Measurements from ENCODE around the gene TTC33.
A peak's percentile ranks its signal among the peaks of the same experiment; 100 is the strongest.

TTC33 gene

DNA sequence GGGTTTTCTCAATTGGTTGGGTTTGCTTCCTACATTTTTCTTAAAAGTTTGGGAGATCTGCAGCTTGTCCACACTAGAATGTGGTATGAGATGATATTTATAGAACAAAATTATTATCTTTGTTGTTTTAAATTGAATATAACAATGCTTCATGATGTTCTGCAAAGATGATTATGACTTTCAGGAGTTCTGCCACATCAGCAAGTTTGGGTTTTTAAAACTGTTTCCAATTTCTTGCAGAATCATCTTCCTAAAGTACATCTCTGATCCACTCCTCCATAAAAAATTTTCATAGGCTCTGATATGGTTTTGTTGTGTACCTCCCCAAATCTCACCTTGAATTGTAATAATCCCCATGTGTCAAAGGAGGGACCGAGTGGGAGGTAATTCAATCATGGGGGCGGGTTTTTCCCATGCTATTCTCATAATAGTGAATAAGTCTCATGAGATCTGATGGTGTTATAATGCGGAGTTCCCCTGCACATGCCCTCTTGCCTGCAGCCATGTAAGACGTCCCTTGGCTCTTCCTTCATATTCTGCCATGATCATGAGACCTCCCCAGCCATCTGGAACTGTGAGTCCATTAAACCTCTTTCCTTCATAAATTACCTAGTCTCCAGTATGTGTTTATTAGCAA is 195.2 kb downstream of the TTC33 start:
- no peak for DNase-seq

DNA sequence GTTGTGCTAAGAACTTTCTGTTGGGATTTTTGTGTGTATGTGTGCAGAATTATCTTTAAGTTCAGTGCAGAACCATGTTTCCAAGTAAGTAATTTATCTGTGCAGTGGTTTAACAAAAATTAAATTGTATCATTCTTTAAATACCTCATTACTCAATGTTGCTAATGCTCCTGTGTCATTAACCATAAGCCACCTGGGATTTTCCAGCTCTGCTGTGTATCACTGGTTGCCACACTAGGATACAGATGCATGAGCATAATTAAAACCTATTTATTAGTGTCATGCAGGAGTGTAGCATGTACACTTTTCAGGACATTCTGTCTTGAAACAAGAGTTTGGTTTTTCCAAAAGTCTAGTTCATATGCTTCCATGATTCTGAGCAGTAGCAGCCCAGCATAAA is 196.5 kb downstream of the TTC33 start:
- no peak for DNase-seq

DNA sequence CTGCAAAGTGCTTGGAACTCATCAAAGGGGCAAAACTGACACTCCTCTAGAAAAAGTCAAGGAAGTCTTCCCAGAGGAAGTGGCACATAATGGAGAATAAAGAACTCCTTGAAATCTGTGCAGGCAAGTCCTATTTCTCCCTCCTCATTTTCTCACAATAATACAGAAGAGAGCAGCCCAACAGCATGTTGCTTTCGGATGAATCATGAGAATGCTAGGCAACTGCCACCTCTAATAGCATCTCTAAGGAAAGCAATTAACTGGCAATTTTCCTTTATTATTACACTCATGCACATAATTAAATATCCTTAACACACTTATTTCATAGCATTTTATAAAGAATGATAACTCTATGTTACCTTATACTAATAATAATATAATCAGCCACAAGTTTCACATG is 198.3 kb downstream of the TTC33 start:
- no peak for DNase-seq

DNA sequence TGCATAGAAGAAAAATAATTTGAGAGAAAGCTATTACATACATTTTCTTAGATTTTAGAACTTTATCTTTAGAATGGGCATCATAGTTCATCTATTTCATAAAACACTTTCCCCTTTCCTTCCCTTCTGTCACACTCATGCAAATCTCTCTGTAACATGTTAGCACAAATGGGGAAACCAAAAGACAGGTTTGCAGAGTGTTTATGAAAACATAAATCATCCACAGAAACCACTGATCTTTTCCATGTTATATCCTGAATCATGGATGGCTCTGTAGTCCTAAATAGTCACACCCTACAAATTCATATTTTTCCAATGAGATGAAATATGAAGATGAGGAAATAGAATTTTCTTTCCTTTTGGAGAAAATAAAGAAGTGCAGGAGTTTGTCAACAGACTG is 198.9 kb downstream of the TTC33 start:
- no peak for DNase-seq

DNA sequence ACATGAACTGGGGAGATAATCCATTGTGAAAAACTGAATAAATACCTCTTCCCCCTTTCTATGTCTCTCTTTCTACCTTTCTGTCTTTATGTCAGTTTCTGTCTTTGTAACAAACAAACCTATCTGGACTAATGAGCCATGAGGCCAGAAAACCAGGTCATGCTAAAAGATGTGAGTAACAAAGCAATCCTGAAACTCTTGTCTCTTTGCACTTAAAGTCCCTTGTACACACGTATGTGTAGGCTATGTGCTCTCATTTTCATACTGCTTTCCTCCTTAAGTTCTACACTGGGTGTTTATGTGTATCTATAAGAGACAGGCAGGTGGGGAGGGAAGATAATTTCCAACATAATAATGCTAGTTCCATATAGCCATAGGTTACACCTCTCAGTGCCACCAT is 199.9 kb downstream of the TTC33 start:
- DNase-seq = no peak

DNA sequence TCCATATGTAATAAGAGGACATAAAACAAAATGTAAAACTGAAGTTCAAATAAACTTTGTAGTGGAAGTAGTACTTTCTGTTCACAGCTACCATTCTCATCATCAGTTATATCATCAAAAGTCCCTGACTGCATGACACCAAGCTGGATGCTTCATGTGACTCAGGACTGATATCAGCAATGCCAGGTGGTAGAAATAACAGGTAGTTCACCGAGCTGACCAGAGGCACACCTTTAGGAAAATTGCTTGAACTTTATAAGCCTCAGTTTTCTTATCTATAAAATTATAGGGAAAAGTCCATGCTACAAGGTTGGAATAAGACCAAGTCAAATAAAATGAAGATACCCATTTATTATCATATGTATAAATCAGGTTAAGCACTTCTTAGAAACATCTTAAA is 200.9 kb downstream of the TTC33 start:
- DNase-seq = no peak

DNA sequence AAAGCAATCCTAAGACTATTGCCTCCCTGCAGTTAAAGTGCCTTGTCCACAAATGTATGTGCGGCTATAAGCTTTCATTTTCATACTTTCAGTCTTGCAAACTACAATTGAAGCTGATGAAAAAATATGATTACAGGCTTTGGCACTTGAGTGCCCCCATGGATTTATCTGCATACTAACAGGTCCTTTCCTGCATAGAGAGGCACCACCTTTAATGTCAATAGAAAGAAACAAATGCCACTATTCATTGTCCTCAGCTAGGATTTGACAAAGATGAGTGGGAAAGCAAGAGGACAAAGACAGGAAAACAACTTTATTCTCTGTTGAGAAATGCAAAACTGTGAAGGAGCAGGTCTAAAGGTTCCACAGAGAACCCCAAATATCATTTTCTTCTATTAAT is 201.7 kb downstream of the TTC33 start:
- no peak for DNase-seq

DNA sequence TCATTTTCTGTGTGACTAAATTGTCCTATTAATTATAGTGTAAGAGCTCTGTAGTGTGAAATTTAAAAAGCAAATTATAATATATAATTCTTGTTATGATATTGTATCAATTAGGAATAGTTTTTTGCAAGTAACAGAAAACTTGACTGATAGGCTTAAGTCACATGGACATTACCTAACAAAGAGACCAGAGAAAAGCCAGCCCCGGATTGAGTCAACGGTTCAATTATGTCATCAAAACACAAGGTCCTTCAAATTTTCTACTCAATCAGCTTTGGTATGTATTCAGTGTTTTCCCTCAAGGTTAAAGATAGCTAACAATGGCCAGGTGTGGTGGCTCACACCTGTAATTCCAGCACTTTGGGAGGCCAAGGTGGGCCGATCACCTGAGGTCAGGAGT is 202.8 kb downstream of the TTC33 start:
- no peak for DNase-seq

DNA sequence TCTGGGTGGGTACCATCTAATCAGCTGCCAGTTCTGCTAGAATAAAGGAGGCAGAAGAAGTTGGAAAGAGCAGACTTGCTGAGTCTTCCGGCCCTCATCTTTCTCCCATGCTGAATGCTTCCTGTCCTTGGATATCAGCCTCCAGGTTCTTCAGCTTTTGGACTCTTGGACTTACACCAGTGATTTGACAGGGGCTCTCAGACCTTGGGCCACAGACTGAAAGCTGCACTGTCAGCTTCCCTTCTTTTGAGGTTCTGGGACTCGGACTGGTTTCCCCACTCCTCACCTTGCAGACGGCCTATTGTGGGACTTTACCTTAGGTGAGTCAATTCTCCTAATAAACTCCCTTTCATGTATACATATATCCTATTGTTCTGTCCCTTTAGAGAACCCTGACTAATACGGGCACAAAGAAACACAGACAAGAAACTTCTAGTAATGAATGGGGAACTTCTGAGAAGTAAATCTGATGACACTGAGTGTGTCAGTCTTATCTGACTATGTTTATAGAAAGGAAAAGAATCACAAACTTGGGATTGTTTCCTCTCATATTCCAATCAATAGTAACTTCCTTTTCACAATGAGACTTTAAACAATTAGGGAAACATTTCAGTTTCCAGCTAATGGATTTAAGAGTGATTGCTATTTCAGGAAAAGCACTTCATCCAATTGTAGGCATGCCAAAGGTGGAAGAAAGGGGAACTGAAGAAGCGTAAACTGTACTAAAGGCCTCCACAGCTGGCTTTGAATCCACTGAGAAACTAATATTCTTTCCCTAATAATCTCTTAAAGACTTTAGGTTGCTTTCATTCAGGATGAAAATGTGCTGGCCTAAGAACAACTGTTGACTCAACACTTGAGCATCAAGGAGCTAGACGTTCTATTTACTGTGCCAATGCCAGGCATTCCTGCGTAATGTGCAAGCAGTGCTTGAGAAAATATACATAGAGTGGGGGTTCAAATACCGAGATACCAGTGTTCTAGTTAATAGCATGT is 204.0 kb downstream of the TTC33 start:
- DNase-seq = peak; percentile 66

DNA sequence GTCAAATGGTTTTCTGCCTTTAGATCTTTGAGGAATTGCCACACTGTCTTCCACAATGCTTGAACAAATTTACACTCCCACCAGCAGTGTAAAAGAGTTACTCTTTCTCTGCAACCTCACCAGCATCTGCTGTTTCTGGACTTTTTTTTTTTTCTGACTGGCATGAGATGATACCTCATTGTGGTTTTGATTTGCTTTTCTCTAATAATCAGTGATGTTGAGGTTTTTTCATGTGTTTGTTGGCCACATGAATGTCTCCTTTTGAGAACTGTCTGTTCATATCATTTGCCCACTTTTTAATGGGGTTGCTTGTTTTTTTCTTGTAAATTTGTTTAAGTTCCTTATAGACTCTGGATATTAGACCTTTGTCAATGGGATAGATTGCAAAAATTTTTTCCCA is 205.3 kb downstream of the TTC33 start:
- no peak for DNase-seq

DNA sequence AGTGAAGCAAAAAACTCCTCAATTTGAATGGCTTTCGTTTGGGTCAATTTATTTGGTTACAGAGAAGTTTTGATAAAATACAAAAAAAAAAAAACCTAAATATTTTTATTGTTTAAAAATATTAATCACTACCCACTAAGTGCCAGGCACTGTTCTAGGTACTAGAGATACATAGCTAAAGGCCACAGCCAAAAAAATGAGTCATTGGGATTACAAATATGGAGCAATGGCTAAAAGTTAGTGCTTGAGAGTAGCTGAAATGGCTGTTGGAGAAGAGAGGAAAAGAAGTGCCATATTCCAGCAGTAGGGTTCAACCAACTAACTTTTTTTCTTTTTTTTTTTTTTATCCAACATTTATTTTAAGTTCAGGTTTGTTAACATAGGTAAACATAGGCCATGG is 206.1 kb downstream of the TTC33 start:
- DNase-seq = no peak

DNA sequence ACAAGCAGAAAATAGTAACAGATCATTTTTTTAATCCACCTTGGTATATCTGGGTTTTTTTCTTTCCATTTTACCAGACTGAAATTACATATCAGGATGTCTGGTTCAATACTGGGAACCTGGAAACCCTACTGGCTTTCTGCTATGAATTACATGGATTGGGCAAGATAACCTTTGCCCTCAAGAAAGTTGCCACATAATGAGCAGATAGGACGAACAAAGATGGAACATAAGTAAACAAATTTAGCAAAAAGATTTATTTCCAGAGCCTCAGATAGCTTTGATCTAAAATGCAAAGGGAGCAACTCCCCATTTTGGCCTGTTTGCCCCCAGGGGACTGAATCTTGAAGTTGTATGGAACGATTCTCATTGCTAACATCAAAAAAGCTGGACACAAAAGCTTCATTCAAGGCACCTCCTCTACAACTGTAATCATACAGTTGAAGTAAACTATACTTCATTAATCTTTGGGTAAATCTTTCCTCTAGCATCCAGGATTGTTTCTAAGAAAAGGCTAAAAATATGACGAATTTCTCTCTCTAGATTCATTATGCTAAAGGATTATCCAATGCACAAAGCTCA is 207.7 kb downstream of the TTC33 start:
- DNase-seq = no peak

DNA sequence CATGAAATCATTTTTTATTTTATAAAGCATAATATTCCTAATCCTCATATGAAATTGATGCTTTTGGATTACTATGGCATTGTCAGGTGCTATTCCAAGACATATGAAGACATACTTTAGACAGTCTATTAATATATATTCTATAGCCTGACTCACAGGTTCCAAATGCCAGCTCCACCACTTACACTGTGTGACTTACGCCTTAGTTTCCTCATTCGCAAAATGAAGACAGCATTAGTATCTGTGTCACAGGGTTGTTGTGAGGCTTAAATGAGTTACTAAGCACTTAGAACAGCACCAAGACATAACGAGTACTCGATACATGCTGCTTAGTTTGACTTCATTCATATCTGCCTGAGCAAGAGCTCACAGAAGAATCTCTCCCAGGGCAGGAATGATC is 208.2 kb downstream of the TTC33 start:
- no peak for DNase-seq

DNA sequence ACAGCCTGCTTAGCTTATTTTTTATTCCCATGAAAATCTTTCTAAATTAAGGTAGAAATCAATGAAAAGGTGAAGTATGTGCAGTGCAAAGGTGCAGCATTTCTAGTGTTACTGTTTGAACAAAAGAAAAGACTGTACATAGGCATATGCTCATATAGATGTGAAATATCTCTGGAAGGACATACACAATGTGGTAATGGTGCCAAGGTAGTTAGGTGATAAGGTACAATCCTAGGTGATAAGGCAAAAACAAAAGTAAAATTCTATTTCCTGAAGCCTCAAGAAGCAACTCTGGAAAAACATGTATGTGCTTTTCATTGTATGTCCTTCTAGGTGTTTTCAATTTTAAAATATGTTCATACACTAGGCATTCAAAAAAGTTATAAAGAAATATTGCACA is 215.5 kb downstream of the TTC33 start:
- no peak for DNase-seq

DNA sequence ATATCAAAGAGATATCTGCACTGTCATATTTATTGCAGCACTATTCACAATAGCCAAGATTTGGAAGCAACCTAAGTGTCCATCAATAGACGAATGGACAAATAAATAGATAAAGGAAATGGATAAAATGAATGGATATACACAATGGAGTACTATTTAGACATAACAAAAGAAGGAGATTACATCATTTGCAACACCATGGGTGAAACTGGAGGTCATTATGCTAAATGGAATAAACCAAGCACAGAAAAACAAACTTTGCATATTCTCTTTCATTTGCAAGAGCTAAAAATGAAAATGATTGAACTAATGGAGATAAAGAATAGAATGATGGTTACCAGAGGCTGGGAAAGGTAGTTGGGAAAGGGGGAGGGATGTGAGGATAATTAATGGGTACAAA is 231.1 kb downstream of the TTC33 start:
- no peak for DNase-seq

DNA sequence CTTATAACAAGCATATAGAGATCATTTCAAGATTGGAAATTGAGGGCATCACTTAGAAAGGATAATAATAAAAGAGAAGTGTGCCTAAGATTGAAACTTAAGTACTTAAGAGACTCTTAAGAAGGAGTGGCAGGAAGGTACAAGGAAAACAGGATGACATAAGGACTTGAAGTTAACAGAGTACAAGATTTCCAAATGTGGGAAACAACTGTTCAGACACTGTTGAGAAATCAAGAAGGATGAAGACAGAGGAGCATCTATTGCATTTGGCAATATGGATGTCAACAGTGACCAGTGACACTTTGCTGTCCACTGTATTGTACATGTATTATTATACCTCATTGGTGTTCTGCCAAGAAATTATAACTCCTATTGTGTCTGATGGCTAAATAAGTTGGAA is 233.8 kb downstream of the TTC33 start:
- DNase-seq = no peak

DNA sequence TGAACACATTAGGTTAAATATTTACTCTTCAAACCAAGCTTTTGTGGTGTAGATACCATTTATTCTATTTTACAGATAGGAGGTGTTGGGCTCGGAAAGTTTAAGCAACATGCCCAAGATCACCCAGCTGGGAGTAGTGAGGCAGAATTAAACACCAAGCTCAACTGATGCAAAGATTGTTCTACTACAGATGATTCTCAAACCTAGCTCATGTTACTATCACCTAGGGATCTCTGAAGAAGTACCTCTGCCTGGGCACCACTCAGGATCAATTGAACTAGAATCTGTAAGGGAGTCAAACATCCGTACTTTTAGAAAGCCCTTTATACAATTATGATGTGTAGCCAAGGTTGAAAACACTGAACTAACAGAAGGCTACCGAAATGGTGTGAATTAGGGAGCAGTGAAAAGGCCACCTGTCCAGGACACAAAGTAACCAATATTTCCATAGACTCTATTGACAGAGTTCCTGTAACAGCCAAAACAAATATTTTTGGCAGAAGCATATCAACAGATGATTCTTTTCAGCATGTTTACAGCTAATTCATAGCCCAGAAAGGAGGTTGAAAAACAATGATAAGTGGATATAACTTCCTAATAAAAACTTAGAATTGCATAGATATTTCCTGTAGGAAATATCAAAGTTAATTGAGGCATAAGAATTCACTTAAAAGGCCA is 234.5 kb downstream of the TTC33 start:
- no peak for DNase-seq

DNA sequence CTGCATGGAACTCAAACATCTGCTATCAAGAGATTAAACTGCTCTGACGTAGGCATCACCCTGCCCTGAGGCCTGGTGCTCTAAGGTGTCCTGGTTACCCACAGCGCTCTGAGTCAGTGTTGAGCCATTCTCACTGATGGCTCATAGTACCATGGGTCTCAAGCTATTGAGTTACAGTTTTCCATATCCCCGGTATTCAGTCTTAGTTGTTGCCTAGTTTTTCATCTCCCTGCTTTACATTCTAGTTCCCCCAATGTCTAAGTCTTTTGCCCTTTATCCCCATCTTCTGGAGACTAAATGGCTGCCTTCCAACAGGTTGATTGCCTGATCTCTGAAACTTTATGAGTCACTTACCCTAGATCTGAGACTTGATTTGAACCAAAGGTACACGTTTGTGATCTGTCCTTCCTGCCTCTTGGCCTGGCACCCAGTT is 237.3 kb downstream of the TTC33 start:
- no peak for DNase-seq

DNA sequence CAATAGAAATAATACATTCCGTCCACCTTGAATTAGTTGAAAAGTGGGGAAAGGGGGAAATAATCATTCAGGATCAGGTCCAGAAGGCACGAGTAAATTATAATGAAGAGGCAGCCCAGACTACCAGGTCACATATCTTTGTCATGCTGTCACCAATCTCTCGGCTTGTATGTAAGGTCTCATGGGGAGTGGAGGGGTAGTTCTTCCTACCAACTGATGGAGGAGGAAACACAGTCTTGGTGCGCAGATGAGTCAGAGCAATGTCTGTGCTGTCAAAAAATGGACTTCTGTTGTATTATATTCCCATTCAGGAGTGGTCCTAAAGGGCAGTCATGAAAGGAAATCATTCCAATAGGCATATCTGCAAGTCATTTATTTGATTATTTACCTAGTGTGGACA is 240.3 kb downstream of the TTC33 start:
- DNase-seq = no peak

DNA sequence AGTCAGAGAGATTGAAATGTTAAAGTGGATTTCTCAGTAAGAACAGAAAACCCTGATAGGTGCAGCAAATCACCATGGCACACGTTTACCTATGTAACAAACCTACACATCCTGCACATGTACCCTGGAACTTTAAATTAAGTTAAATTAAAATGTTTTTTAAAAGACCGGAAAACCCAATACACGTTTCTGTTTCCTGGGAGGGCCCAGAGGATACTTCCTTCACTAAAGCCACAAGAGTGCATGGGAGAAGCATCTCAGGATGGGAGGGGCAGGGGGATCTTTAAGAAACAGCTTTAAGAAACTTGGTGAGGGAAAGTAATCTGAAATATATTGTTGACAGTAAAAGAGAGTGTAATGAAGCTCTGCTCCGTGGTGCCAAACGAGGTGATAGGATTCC is 240.8 kb downstream of the TTC33 start:
- no peak for DNase-seq

DNA sequence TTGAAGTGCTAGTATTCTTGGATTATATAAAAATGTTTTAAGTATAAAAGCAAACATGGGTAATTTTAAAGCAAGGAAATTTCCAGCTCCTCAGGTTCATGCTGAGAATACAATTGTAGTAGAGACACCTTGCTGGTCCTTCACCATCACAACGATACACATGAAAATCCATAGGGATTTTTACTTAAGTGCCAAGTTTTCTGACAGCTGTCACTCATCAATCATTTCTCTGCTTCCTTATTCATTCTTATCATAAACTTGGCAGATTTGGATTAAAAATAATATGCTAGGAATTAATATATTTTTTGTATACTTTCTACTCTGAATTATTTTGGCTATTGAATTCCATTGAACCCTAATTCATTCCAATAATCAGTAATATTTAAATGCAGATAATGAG is 244.0 kb downstream of the TTC33 start:
- DNase-seq = no peak

DNA sequence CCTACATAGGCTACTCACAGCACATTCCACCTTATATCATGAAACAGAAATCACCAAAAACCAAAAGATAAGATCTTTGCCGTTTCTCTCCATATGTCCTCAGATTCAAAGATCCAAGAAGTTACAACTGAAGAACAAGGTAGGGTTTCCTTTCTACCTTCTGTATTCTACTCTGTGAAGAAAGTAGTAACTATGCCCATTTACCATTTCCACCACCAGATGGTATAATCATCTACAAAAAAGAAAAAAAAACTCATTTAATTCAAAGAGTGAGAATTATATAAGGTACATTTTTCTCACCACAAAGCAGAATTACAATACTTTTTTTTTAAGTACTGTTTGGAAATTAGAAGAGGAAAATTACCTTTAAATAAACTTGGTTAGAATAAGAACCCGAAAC is 248.7 kb downstream of the TTC33 start:
- no peak for DNase-seq

DNA sequence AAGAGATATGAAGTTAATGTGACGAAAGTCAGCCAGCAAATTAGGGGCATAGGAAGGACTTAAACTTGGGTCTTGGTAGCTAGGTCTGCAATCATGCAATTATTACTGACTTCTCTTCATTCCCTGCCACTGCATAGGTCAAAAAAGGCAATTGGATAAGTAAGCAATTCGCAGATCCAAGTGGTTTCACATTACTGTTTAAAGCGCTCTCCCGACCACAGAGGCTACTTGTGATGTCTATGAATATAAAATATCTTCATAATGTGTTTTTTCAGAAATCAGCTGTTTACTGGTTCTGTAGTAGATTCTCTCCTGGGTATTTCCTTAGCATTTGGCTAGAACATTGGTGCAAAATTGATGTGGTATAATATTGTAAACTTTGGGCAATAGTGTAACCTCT is 250.7 kb downstream of the TTC33 start:
- DNase-seq = no peak

DNA sequence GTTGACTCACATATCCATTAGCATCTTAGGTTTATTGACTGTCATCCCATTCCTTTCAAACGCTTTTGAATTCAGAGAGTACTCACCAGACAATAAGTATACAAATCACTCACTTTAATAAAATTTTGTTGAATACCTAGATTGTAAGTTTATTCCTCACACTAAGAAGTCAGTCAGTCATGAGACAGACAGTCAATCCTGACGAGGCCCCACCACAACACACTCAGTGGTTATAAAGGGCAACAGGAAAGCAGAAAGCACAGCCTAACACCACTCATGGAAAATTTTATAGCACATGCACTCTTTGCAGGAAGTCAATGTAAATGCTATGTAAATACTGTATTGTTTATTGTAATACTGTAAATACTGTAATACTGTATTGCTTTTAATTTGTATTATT is 252.3 kb downstream of the TTC33 start:
- no peak for DNase-seq

Data from islet precursor cell (in vitro differentiated cells).